ENCODE measurements around the gene GALNT13.

DNA sequence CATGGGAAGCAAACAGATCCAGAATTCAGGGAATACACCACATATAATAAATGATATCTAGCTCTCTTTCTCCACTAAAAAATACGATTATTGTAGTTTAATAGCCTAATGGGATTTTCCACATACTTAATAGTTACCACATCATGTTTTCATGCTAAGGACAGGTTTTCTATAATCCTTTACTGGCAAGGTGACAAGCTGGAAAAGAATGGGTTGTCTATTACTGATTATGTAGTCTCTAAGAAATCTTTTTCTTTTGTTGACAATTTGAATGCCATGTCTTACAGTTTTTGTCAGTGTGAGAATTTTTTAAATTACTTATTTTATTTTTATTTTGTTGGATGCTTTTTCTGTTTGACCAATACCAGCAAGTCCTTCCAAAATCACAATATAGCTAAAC is 177.8 kb downstream of the GALNT13 start:
- TF ChIP-seq, protein P1, sequence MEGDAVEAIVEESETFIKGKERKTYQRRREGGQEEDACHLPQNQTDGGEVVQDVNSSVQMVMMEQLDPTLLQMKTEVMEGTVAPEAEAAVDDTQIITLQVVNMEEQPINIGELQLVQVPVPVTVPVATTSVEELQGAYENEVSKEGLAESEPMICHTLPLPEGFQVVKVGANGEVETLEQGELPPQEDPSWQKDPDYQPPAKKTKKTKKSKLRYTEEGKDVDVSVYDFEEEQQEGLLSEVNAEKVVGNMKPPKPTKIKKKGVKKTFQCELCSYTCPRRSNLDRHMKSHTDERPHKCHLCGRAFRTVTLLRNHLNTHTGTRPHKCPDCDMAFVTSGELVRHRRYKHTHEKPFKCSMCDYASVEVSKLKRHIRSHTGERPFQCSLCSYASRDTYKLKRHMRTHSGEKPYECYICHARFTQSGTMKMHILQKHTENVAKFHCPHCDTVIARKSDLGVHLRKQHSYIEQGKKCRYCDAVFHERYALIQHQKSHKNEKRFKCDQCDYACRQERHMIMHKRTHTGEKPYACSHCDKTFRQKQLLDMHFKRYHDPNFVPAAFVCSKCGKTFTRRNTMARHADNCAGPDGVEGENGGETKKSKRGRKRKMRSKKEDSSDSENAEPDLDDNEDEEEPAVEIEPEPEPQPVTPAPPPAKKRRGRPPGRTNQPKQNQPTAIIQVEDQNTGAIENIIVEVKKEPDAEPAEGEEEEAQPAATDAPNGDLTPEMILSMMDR (IDR thresholded peaks at IDR 0.05): no peak
- TF ChIP-seq POLR2A (IDR thresholded peaks at IDR 0.05): no peak

All from lower leg skin (tissue), 3 donors.